Left kidney (tissue), 2 donors: ENCODE results near the gene ALCAM. TPM values are rescaled to one million over a fixed set of nuclear protein-coding genes. Genes with fewer than 3 reads are reported as not detected.
"Not testable (repeated sequence)": the region's sequence is repeated elsewhere in the genome, so short reads cannot be mapped to it uniquely, and the experiment has no call there.

Source experiments
- DNase-seq: peaks from one replicate; pipeline ENCODE4 v3.0.0-alpha.2; 2013
- polyA plus RNA-seq: library from polyadenylated mRNA; unstranded; fragments of 120-200 nt; gene quantifications from one replicate; pipeline ENCODE4 v1.2.1, GENCODE V29; 2013; ENCODE audit not compliant: insufficient read length

Gene ALCAM
- polyA plus RNA-seq, 1 donor, result 128 TPM

DNA sequence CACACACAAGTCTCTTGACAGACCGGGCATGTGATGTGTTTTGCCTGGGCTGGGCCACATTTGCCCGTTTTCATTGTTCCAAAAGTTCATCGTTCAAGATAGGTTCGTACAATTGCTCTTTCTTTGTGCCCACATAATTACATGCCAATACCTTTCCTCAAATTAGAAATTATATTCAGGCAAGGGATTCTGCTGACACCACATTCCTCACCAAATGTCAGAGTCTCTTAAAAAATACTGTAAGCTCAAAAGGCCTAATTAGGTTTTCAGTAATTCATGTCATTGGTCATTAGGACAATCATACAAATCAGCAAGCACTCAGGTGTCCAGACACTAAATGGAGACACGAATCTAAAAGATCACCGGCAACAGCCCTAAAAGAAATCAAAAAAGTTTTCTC lies 215.3 kb downstream of the ALCAM start:
- DNase-seq, result no peak

DNA sequence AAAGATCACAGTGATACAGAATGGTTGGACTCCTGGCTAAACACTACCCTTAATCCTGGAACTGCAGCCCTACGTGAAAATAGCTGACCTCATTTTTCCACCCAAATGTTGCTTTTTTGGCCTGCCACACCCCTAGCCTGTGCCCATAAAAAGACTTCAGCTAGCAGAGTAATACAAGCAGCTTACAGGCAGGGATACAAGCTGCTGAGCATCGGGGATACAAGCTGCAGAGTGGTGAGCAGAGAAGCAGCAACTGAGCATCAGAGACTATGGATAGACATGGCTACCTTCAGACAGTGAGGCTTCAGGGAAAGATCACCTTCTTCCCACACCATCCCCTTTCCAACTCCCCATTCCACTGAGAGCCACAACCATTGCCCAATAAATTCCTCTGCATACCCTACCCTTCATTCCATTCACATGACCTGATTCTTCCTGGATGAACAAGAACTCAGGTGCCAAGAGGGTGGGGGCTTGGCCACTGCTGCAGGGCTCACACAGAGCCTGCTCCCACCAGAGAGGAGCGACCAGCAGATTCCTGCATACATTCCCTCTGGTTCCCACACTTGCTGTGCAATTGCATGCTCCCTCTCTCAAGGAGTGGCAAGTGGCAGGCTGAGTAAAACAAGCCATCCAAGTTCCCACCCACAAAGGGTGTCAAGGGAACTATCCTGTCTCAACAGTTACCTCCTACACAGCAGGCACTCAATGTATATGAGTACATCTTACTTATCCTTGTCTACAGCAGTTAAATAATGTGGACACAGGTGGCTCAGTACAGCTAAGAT lies 217.5 kb downstream of the ALCAM start:
- DNase-seq, result no peak

DNA sequence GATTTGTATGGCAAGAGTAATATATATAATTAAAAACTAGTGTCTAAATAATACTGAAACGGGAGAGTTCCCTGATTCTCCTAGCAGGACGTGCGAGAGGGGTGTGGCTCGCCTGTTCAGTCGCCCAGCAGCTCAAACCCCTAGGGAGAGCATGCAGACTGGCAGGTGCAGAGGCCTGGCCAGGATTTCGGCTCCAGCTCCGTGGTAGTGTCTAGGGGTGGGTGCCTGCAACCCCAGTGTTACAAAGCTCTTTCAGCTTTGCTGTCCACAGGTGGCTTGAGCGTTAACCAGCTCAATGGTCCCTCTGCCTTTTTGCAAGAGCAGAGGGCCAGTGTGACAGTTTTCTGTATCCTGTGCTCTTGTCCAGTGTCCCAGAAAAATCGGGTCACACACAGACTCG lies 226.6 kb downstream of the ALCAM start:
- DNase-seq, result no peak

DNA sequence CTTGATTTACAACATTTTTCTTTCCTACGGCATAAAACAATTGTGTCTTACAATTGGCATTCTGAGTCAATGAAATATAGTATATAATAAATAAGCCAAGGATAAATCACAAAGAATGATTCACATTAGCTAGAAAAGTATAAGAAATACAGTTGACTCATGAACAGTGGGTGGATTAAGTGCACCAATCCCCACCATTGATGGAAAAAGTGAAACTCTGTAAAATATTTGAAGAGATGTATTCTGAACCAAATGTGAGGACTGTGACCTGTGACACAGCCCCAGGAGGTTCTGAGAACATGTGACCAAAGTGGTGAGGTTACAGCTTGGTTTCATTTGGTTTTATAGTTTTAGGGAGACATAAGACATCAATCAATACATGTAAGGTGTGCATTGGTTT lies 227.5 kb downstream of the ALCAM start:
- DNase-seq, result no peak

DNA sequence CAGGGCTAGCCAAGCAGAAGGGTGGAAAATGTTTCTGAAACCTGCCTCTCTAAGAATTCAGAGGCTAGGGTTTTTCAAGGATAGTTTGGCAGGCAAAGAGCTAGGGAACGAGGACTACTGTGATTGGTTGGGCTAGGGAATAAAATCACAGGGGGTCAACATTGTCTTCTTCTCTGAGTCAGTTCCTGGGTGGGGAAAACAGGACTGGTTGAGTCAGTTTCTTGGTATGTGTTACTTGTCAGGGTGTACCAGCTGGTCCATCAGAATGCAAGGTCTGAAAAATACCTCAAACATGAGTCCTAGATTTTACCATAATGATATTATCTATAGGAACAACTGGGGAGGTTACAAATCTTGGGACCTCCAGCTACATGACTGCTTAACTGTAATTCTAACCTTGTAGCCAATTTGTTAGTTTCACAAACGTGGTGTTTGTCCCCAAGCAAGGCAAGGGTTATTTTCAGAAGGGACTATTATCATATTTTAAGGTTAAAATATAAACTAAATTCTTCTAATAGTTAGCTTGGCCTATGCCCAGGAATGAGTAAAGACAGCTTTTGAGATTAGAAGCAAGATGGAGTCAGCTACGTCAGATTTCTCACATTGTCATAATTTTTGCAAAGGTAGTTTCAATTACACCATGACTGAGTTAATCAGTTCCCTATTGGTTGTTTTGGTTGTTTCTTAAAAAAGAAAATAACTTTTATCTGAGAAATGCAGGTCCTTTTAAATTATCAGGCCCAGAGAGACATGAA lies 231.5 kb downstream of the ALCAM start:
- no peak for DNase-seq

DNA sequence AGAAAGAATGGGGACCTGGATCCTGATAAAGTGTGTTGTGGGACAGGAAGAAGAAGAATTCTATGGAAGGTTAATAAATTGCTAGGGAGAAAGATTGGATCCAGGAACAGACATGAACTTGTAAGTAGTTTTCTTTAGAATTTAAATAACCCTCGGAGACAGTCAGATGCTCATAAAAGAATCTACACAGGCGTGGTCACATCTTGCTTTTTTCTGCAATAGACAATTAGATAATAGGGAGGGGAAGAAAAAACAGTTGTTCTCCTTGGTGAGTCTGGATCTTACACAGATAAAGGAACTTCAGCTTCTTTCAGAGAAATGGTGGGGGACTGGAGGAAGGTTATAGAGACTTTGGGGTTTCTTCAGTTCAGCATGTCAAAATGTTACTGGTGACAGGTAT lies 232.6 kb downstream of the ALCAM start:
- no peak for DNase-seq

DNA sequence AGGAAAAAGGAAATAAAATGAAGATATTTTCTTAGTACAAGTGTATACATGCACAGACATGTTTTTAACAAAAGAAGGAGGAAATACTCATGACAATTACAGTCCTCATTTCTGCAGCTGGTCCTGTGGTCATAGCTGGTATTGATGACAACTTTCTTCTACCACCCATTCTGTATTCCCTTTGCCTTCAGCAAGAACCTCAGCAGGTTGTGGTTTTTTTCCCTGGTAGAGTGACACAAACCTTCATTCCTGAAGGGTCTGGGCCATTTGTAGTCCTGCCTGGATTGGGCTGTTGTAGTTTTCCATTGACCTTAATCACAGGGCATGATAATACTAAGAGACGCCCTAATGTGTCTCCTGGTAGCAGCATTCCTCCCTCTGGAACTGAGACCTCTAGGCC lies 235.0 kb downstream of the ALCAM start:
- DNase-seq, result not testable (repeated sequence)

DNA sequence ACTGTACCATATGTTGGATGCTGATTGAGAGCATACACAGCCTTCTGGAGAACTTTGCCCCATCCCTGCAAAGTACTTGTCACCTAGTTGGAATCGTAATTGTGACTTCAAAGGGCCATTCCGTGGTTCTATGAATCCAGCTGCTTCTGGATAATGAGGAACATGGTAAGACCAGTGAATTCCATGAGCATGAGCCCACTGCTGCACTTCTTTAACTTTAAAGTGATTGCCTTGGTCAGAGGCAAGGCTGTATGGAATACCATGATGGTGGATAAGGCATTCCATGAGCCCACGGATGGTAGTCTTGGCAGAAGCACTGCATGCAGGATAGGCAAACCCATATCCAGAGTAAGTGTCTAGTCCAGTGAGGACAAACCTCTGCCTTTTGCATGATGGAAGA lies 235.6 kb downstream of the ALCAM start:
- DNase-seq, result not testable (repeated sequence)

DNA sequence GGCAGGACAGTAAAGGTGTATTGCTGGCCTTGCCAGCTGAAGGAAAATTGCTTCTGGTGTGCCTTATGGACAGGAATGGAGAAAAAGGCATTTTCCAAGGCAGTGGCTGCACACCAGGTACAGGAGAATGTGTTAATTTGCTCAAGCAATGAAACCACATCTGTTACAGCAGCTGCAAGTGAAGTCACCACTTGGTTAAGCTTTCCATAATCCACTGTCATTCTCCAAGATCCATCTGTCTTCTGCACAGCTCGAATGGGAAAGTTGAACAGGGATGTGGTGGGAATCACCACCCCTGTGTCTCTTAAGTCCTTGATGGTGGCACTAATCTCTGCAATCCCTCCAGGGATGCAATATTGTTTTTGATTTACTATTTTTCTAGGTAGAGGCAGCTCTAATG lies 236.8 kb downstream of the ALCAM start:
- not testable (repeated sequence) for DNase-seq

DNA sequence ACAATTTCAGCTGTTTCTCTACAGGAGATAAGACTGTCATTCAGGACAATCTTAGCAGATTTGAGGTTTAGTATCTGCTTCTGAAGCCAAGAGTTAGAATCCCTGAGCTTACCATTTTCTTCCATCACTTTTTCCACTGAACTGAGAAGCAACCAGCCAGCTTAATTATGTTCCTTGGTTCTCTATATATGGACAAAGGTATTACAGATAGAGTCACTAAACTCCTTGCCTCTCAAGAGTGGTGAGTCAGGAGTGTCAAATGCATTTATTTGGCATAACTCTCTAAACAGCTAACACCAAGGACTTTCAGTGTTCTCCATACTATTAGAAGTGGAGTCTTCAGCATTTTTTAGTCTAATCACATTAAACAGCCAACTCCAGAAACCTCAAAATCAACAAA lies 239.3 kb downstream of the ALCAM start:
- no peak for DNase-seq

DNA sequence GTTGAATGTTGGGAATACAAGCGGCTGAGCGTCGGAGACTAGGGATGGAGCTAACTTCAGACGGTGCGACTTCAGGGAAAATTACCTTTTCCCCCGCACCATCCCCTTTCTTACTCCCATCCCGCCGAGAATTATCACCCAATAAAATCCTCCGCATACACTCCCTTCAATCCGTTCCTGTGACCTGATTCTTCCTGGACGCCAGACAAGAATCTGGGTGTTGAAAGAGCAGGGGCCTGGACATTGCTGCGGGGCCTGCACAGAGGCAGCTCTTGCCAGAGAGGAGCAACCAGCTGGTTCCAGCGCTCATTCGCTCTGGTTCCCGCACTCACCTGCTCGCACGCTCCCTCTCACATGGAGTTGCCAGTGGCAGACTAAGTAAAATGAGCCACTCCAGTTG lies 241.9 kb downstream of the ALCAM start:
- DNase-seq, result no peak

DNA sequence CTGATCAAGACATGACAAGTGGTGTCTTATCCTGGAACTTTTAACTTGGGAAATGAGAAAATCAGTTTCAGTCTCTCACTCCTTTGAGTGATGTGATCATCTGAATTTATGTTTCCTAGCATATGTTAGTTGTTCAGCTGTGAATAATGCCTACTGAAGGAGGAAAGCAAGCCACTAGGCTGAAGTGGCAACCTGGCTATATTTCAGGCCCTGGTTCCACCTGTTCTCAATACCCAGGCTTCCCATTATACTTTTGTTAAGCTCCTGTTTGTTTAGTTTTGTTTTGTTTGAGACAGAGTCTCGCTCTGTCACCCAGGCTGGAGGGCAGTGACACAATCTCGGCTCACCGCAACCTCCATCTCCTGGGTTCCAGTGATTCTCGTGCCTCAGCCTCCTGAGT lies 243.8 kb downstream of the ALCAM start:
- no peak for DNase-seq

DNA sequence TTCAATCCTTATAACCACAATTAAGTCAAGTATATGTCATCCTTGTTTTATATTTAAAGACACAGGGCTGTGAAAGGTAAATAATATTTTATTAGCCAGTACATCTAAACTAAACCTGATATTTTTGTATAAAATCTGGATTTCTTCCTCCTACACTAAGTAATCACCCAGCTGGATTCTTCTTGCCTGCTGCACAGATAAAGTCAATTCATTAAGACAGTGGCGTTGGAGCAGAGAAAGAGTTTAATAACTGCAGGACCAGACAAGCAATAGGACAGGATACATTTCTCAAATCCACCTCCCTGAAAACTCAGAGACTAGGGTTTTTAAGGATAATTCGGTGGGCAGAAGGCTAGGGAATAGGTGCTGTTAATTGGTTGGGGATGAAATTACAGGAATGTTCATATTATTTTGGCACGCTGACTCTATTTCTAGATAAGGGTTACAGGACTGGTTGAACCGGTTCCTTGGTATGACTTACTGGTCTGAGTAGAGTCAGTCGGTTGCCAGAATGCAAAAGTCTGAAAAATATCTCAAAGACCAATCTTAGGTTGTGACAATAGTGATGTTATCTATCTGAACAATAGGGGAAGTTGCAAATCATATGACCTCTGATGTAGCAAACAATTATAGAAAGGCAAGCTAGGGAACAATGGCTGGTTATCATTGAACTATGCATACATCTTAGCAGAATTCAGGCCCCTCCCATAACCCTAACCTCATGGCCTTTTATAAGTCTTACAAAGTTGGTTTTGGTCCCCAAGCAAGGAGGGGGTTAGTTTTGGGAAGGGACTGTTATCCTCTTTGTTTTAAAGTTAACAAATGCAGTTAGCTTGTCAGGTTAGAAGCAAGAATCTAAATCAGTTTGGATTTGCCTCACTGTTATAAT lies 244.8 kb downstream of the ALCAM start:
- DNase-seq, result no peak

DNA sequence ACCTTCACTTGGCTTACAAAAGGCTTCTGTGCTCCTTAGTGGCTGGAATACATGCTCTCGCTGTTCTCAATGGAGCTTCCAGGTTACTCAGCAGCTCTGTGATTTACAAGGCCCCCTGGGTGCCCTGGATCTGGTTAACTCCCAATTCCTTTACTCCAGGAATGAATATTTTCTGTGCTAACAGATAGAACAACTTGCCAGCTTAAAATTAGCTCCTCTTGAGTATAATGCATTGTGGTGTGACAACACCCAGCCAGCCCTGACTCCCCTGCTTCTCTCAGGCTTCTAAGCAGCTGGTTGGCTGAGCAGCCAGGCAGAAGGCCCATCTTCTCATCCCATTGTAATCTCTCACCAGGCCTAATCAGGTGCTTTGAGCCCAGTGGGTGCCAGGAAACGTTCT lies 246.4 kb downstream of the ALCAM start:
- no peak for DNase-seq

DNA sequence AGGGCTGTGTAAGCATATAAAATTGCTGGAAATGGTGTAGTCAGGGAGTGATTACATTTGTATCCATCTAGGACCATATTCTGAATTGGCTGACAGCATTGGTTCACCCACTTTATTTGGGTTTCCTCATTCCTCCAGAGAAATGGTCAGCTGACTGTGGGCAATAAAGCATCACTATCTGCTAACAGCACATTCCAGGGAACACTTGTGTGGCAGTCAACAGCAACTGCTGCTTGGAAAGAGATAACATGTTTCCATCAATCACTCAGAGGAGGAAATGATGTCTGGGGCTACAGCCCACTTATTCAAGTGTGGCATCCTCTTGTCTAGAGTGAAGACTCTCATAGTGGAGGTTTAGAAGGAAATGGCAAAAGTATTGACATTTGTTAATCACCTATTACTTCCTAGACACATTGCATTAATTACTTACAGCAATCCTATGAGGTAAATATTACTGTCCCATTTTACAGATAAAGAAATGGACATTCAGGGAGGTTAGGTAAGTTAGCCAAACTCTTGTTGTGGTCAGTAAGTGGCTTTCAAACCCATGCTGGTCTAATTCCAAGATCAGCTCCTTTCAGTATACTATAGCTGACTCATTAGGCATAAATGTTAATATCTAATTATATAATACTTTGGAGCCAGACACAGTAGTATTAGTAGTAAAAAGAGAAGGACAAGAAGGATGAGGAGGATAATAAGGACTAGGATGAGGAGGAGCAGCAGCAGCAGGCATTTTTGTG lies 247.8 kb downstream of the ALCAM start:
- no peak for DNase-seq

DNA sequence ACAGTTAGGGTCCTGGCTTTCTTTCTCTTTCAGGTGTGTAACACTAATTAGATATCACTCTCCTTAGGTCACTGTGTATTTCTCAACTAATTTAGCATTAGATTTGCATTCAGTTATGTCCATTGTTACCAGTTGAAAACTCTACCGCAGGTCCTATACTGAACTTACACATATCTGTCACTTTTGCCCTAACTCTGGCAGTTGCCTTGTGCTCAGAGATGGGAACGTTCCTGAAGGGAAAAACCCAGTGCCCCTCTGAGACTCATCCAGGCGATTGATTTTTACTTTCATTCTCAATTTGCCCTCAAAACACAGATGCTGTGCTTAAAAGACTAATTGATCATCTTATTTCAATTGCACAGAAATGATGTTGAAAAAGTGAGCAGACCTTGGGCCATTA lies 249.1 kb downstream of the ALCAM start:
- DNase-seq, result no peak

DNA sequence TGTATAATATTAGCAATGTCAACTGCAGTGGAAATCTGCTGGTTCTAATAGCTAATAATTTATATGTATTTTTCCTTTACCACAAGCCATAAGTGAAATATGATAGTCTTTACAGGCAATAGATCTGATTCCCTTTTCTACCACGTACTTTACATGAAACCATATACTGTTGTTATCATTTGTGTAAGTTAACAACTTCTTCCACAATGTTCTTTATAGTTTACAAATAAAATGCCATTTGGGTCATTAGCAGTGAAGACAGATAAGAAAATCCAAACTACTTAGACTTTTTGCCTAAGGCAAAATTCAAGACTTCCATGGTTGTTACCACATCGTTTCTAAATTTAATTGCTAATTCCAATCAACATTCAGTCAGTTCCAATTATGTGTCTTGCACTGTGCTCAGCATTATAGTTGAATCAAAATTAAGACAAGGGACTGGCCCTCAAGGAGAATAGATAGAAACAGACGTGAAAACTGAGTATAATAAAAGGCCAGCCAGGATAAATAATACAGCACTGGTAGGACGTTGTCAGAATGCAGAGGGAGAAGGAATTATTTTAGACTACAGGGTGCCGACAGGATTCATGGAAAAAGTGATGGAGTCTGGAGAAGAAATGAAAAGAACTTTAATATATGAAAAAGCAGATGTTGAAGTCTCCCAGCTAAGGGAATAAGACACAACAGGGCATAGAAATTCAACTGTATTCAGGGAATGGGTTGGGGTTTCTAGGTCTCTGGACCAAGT lies 249.8 kb downstream of the ALCAM start:
- no peak for DNase-seq

DNA sequence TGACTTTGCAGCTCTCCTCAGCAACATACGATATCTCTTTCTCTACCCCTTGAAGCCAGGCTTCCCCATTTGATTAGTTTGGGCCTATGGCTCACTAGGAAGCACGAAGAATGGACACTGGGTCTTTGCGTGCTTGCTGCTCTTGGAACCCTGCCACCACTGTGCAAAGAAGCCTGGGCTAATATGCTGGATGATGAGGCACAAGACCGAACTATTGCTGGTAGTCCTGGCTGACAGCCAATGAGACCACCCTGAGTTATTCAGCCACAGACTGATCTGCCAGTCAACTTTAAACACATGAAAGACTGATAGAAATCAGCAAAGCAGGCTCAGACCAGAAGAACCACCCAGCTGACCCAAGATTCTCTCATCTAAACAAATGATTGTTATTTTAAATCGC lies 251.8 kb downstream of the ALCAM start:
- DNase-seq, result no peak

DNA sequence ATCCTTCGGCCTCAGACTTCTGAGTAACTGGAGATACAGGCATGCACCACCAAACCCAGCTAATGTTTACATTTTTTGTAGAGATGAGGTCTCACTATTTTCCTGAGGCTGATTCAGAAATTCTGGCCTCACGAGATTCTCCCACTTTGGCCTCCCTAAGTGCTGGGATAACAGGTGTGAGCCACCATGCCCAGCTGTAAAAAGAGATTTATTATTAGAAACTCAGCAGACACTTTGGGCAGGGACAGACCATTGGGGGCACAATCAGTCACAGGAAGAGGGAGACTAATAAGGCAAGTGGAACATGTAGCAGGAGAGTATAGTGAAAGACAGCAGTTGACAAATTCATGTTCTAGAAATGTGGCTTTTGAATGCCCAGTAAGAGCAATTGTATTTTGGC lies 252.9 kb downstream of the ALCAM start:
- no peak for DNase-seq

DNA sequence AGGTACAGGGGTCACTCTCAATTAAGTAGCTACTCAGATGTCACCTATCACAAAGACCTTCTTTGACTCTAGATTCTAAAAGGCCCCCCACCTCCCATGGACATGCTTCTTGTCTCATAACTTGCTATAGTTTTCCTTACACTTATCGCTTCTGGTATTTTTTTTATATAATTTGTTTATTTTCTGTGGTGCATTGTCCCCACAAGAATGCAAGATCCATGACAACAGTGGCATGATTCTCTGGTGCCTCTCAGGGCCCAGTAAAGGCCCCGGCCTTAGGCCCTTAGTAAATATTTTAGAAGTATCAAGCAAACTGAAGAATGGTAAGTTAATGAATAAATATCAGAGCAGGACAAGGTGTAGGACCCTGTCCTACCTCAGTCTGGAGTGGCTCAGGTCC lies 253.5 kb downstream of the ALCAM start:
- no peak for DNase-seq

DNA sequence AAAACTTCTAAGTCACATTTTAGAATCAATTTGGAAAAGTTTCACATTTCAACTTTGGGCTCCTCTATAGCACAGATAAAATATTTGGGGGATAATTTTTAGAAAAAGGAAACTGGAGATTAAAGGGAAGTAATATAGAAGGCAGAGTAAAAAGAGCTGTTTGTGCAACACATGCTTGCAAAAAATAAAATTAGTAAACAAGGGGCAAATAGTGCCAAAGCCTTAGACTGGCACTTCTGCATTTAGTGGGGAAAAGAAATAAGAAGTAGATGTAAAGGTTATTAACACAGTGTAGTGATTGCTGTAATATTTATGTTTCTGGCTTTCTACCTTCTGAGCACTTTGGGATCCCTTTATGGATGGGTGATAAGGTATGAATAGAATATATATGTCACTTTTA lies 255.5 kb downstream of the ALCAM start:
- DNase-seq, result no peak
